AG10803 (cell line): ENCODE data around the gene ATOH8.

Experiments
- DNase-seq: peaks from one replicate; pipeline ENCODE4 v3.0.0; 2010; ENCODE audit warnings: low read depth
- H3K4me3 ChIP-seq: 2 replicates; pipeline ENCODE4 v1.5.1; 2011; ENCODE audit warnings: mild to moderate bottlenecking, low read length, control low read depth
- CTCF ChIP-seq: conservative IDR thresholded peaks from 2 replicates; pipeline ENCODE4 v1.5.1; 2011; ENCODE audit warnings: mild to moderate bottlenecking, low read length, control low read depth, inconsistent platforms

ATOH8 gene

GRCh38 chr2:85777441-85777861 lies 23.7 kb downstream of the ATOH8 start:
- no peak overlapping the region for H3K4me3 ChIP-seq
- DNase-seq, result peak; percentile 43
- TF ChIP-seq CTCF, result no peak

- H3K4me3 ChIP-seq, result no peak overlapping the region
- TF ChIP-seq CTCF, result no peak
- no peak for DNase-seq
These were observed 25.0 kb downstream of the ATOH8 start for GRCh38 chr2:85778646-85779379.

GRCh38 chr2:85779641-85780315 lies 26.0 kb downstream of the ATOH8 start:
- no peak for TF ChIP-seq CTCF
- no peak overlapping the region for H3K4me3 ChIP-seq
- peak; percentile 39 for DNase-seq

- TF ChIP-seq CTCF, result no peak
These were observed 26.7 kb downstream of the ATOH8 start for GRCh38 chr2:85780316-85781012.

GRCh38 chr2:85781013-85781332 lies 27.2 kb downstream of the ATOH8 start:
- TF ChIP-seq CTCF, result no peak
- no peak overlapping the region for H3K4me3 ChIP-seq
- no peak for DNase-seq

More at GRCh38 chr2:85780316-85781012, 26.7 kb downstream of the ATOH8 start:
- no peak overlapping the region for H3K4me3 ChIP-seq
- no peak for DNase-seq

- no peak overlapping the region for H3K4me3 ChIP-seq
- TF ChIP-seq CTCF, result no peak
- DNase-seq, result no peak
These were observed 30.0 kb downstream of the ATOH8 start for GRCh38 chr2:85783796-85784195.
